MM.1S (cell line): ENCODE measurements around the gene TMEM59L.

Experiments used
- DNase-seq: peaks from one replicate; pipeline ENCODE4 v3.0.0-alpha.2; 2015
- H2AFZ ChIP-seq: fragments of 300-600 bp; sonication (generic); 2 replicates; pipeline ENCODE4 v1.6.0; 2016; ENCODE audit warnings: antibody characterized with exemption, low read length
- H3F3A ChIP-seq: fragments of 300-600 bp; sonication (generic); 2 replicates; pipeline ENCODE4 v1.6.1; 2016; ENCODE audit warnings: mild to moderate bottlenecking, antibody characterized with exemption, low read length, moderate library complexity, mixed read lengths; ENCODE audit not compliant: insufficient read depth
- H3K27ac ChIP-seq: fragments of 300-600 bp; sonication (generic); 2 replicates; pipeline ENCODE4 v1.5.1; 2016; ENCODE audit warnings: mild to moderate bottlenecking, low read length
- H3K27me3 ChIP-seq: fragments of 300-600 bp; sonication (generic); replicated peaks from 2 replicates; pipeline ENCODE4 v1.6.0; 2016; ENCODE audit warnings: low read length; ENCODE audit not compliant: insufficient read depth
- H3K36me3 ChIP-seq: fragments of 300-600 bp; sonication (generic); replicated peaks from 2 replicates; pipeline ENCODE4 v1.6.1; 2016; ENCODE audit warnings: mild to moderate bottlenecking, low read length, mixed read lengths; ENCODE audit not compliant: insufficient read depth
- H3K4me1 ChIP-seq: fragments of 300-600 bp; sonication (generic); 2 replicates; pipeline ENCODE4 v1.6.1; 2016; ENCODE audit warnings: low read length, mixed read lengths
- H3K4me2 ChIP-seq: fragments of 300-600 bp; sonication (generic); 2 replicates; pipeline ENCODE4 v1.6.0; 2016; ENCODE audit warnings: low read depth, low read length
- H3K4me3 ChIP-seq: fragments of 300-600 bp; sonication (generic); 2 replicates; pipeline ENCODE4 v1.5.1; 2016; ENCODE audit warnings: low read length, mixed read lengths
- H3K79me2 ChIP-seq: fragments of 300-600 bp; sonication (generic); 2 replicates; pipeline ENCODE4 v1.6.1; 2016; ENCODE audit warnings: mixed run types, low read length, mixed read lengths
- H3K9ac ChIP-seq: fragments of 300-600 bp; sonication (generic); 2 replicates; pipeline ENCODE4 v1.6.1; 2016; ENCODE audit warnings: low read length, mixed read lengths
- H3K9me2 ChIP-seq: fragments of 300-600 bp; sonication (generic); replicated peaks from 2 replicates; pipeline ENCODE4 v1.6.1; 2016; ENCODE audit warnings: mild to moderate bottlenecking, low read length, mixed read lengths; ENCODE audit not compliant: insufficient read depth
- H3K9me3 ChIP-seq: fragments of 300-600 bp; sonication (generic); replicated peaks from 2 replicates; pipeline ENCODE4 v1.6.1; 2016; ENCODE audit warnings: mild to moderate bottlenecking, low read length, mixed read lengths; ENCODE audit not compliant: insufficient read depth
- H4K20me1 ChIP-seq: fragments of 300-600 bp; sonication (generic); 2 replicates; pipeline ENCODE4 v1.6.1; 2016; ENCODE audit warnings: mild to moderate bottlenecking, low read length, moderate library complexity, mixed read lengths; ENCODE audit not compliant: insufficient read depth
- CTCF ChIP-seq: fragments of 300-600 bp; sonication (generic); IDR thresholded peaks from 2 replicates; pipeline ENCODE4 v1.5.1; 2016; ENCODE audit warnings: antibody characterized with exemption, low read length, mixed read lengths
- EZH2 ChIP-seq: fragments of 300-600 bp; sonication (generic); optimal IDR thresholded peaks from 2 replicates; pipeline ENCODE3; 2017; ENCODE audit warnings: low read depth, mild to moderate bottlenecking, antibody characterized with exemption, low read length, mixed read lengths
- EZH2phosphoT487 ChIP-seq: fragments of 300-600 bp; sonication (generic); IDR thresholded peaks from 2 replicates; pipeline ENCODE4 v1.6.1; 2018; ENCODE audit warnings: antibody characterized with exemption, low read length

The TMEM59L gene

GRCh38 chr19:18612051-18612771, 459 bp upstream of the TMEM59L start:
- H3K4me1 ChIP-seq, result no peaks in the 10 kb centered on the region
- H3K79me2 ChIP-seq, result no peaks in the 10 kb centered on the region
- H3F3A ChIP-seq, result no peaks in the 10 kb centered on the region
- H2AFZ ChIP-seq, result no peak overlapping the region
- no peak for DNase-seq
- H3K36me3 ChIP-seq, result no peaks in the 10 kb centered on the region
- H3K9me2 ChIP-seq, result no peaks in the 10 kb centered on the region
- TF ChIP-seq EZH2, result no peak
- no peak overlapping the region for H3K27ac ChIP-seq
- H3K9ac ChIP-seq, result no peak overlapping the region
- peak overlapping the region; percentile 57 for H3K4me2 ChIP-seq
- H3K27me3 ChIP-seq, result peaks cover 98% of the 10 kb centered on the region
- H3K4me3 ChIP-seq, result peak overlapping the region; percentile 29
- H3K9me3 ChIP-seq, result no peaks in the 10 kb centered on the region
- H4K20me1 ChIP-seq, result no peaks in the 10 kb centered on the region

- H3K9me3 ChIP-seq, result no peaks in the 10 kb centered on the region
- no peaks in the 10 kb centered on the region for H3K36me3 ChIP-seq
- TF ChIP-seq CTCF (no peak), EZH2phosphoT487 (no peak), EZH2 (no peak)
- peaks cover 91% of the 10 kb centered on the region for H3K27me3 ChIP-seq
- H3K9me2 ChIP-seq, result no peaks in the 10 kb centered on the region
- no peak overlapping the region for H3K4me3 ChIP-seq
- no peaks in the 10 kb centered on the region for H3K79me2 ChIP-seq
- no peaks in the 10 kb centered on the region for H3F3A ChIP-seq
- no peak overlapping the region for H3K27ac ChIP-seq
- no peak overlapping the region for H2AFZ ChIP-seq
- no peak for DNase-seq
- H3K9ac ChIP-seq, result no peak overlapping the region
- H4K20me1 ChIP-seq, result no peaks in the 10 kb centered on the region
- H3K4me1 ChIP-seq, result no peaks in the 10 kb centered on the region
- no peak overlapping the region for H3K4me2 ChIP-seq
Observed at GRCh38 chr19:18613589-18614234, 1.0 kb downstream of the TMEM59L start.

- no peak overlapping the region for H3K9ac ChIP-seq
- H2AFZ ChIP-seq, result no peak overlapping the region
- no peaks in the 10 kb centered on the region for H3K9me3 ChIP-seq
- no peak overlapping the region for H3K27ac ChIP-seq
- H3K4me2 ChIP-seq, result no peak overlapping the region
- no peaks in the 10 kb centered on the region for H3F3A ChIP-seq
- no peaks in the 10 kb centered on the region for H3K79me2 ChIP-seq
- no peaks in the 10 kb centered on the region for H3K36me3 ChIP-seq
- DNase-seq, result no peak
- H3K4me3 ChIP-seq, result no peak overlapping the region
- H3K9me2 ChIP-seq, result no peaks in the 10 kb centered on the region
- H3K4me1 ChIP-seq, result no peaks in the 10 kb centered on the region
- TF ChIP-seq EZH2phosphoT487 (no peak), CTCF (no peak), EZH2 (no peak)
- no peaks in the 10 kb centered on the region for H4K20me1 ChIP-seq
- peaks cover 75% of the 10 kb centered on the region for H3K27me3 ChIP-seq
Observed at GRCh38 chr19:18616023-18616422, 3.4 kb downstream of the TMEM59L start.

GRCh38 chr19:18617562-18617961, 4.9 kb downstream of the TMEM59L start:
- Histone ChIP-seq H3K4me2 (no peak overlapping the region), H3K9ac (no peak overlapping the region), H3K27ac (no peak overlapping the region), H3K79me2 (no peaks in the 10 kb centered on the region), H3F3A (no peaks in the 10 kb centered on the region), H3K27me3 (peaks cover 61% of the 10 kb centered on the region), H3K36me3 (no peaks in the 10 kb centered on the region), H2AFZ (no peak overlapping the region), H3K9me2 (no peaks in the 10 kb centered on the region), H3K4me1 (no peaks in the 10 kb centered on the region), H3K9me3 (no peaks in the 10 kb centered on the region), H4K20me1 (no peaks in the 10 kb centered on the region), H3K4me3 (no peak overlapping the region)
- TF ChIP-seq CTCF, result no peak
- TF ChIP-seq EZH2phosphoT487, result no peak
- no peak for TF ChIP-seq EZH2
- DNase-seq, result no peak
